ENCODE measurements around the gene PM20D2.

PM20D2 gene

DNA sequence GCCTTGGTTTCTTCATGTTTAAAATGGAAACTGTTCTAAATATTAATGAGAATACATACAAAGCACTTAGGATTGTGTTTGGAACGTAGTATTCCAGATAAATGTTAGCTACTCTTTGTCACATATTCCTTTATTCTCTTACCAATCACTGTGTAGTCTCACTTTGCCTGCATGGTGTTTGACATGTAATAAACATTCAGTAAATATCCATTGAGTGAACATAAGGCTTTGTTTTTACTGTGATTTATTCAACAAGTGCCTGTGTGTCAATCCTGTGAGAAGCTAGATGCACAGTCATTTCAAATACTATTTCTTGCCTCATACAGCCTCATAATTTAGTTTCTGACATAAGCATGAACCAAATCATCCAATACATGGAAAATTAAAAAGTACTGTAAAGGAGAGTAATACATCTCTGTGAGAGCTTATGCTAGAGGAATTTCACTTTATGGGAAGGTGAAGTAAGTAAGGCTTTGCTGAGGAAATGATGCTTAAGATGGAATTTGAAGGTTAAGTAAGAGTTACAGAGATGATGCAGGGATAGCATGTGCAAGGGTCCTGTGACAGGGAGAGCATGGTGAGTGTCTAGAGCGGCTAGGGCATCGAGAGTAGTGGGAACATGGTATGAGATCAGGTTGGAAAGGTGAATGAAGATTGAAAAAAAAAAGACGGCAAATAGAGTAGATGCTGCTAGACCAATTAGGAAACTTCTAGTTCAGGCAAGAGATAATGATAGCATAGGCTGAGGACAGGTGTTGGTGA is 14.7 kb downstream of the PM20D2 start:
- no peak for DNase-seq (ENCODE audit: extremely low spot score)
- CTCF ChIA-PET: interaction anchor here (1.4 kb wide), 1 partner anchor 10 kb away, joined by 3 read pairs; no protein-coding TSS in a partner anchor
- POLR2A ChIA-PET: no interaction called here
- TF ChIP-seq, protein P1, sequence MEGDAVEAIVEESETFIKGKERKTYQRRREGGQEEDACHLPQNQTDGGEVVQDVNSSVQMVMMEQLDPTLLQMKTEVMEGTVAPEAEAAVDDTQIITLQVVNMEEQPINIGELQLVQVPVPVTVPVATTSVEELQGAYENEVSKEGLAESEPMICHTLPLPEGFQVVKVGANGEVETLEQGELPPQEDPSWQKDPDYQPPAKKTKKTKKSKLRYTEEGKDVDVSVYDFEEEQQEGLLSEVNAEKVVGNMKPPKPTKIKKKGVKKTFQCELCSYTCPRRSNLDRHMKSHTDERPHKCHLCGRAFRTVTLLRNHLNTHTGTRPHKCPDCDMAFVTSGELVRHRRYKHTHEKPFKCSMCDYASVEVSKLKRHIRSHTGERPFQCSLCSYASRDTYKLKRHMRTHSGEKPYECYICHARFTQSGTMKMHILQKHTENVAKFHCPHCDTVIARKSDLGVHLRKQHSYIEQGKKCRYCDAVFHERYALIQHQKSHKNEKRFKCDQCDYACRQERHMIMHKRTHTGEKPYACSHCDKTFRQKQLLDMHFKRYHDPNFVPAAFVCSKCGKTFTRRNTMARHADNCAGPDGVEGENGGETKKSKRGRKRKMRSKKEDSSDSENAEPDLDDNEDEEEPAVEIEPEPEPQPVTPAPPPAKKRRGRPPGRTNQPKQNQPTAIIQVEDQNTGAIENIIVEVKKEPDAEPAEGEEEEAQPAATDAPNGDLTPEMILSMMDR (IDR thresholded peaks at IDR 0.05; ENCODE audit: control extremely low read depth, extremely low read depth, low read depth, missing control alignments): no peak

DNA sequence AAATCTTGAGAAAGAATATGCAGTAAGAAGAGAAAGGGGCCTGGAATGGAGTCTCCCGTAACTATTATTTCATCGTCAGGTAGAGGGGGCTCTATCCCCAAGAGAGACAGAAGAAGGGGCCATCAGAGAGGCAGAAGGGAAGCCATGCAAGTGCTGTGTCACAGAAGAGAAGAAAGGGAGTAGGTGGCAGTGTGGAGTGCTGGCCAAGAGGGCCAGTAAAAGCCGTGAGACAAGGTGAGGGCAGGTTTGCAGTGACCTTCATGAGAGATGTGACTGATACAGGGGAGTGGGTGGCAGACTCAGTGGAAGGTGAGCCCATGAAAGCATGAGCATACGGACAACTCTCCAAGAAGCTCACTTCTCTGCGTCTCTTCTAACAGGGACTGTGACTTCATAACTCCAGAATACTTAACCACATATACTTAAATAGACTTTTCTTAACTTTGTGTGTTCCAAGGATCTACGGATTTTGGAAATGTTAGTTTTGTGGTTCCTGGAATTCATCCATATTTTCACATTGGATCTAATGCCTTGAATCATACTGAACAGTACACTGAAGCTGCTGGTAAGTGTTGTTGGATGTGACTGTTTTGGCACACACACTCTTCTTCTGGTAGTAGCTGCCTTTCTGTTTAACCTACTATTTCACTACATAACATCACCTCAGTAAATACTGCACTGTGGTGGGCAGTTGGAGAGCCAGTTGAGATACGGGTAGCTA is 15.6 kb downstream of the PM20D2 start:
- TF ChIP-seq, protein P1 (IDR thresholded peaks at IDR 0.05; ENCODE audit: control extremely low read depth, extremely low read depth, low read depth, missing control alignments): no peak
- no peak for DNase-seq (ENCODE audit: extremely low spot score)
- POLR2A ChIA-PET: no interaction called here
- CTCF ChIA-PET: interaction anchor here (0.8 to 1.6 kb wide), 5 partner anchors 15 to 282 kb away, joined by 3 read pairs; no protein-coding TSS in a partner anchor

DNA sequence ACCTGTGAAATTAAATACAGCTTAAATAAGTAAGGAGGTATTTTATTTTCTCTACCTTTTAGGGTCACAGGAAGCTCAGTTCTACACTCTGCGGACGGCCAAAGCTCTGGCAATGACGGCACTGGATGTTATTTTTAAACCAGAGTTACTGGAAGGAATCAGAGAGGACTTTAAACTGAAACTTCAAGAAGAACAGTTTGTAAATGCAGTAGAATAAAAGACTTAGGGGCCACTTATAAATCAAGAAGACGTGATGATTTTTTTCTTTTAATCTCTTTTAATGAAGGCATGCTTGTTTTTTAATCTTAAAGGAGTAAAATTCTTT is 16.2 kb downstream of the PM20D2 start:
- CTCF ChIA-PET: interaction anchor here (0.8 to 1.6 kb wide), 5 partner anchors 16 to 282 kb away, joined by 3 read pairs; no protein-coding TSS in a partner anchor
- no peak for DNase-seq (ENCODE audit: extremely low spot score)
- POLR2A ChIA-PET: no interaction called here
- TF ChIP-seq, protein P1 (IDR thresholded peaks at IDR 0.05; ENCODE audit: control extremely low read depth, extremely low read depth, low read depth, missing control alignments): no peak

DNA sequence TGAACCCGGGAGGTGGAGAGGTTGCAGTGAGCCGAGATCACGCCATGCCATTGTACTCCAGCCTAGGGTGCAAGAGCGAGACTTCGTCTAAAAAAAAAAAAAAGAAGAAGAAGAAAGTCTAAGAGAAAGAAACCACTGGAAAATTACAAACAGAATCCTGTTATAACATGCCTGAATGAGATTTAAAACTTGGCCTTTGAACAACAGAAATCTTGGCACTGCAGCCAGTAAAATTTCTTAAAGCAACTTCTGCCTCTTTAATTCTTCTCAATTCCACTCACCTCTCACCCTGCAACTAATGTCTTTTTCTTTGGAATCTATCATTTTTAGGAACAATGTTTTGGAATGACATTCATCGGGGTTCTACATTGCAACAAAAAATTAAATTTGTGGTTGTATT is 26.3 kb downstream of the PM20D2 start:
- DNase-seq (ENCODE audit: extremely low spot score): no peak
- ChIA-PET CTCF (interaction anchor here (1.5 kb wide), 1 partner anchor 14 kb away, joined by 3 read pairs; no protein-coding TSS in a partner anchor), POLR2A (no interaction called here)
- TF ChIP-seq, protein P1 (IDR thresholded peaks at IDR 0.05; ENCODE audit: control extremely low read depth, extremely low read depth, low read depth, missing control alignments): no peak

DNA sequence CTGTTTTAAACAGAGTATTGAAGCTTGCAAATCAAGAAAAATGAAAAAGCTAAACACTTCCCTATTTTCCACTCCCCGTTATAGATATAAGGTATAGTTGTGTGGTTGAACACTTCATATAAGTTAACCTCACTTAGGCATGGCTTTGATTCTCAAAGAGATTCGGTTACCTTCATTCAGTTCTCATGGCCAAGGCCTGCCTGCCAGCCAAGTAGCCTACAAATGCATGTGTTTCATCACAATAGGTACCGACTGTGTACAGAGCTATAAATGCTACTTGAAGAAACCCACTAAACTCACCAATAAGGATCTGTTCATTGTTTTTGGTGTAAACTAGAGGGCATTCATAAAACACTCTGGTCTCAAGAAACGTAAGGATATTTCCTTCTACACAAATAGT is 27.8 kb downstream of the PM20D2 start:
- no peak for DNase-seq (ENCODE audit: extremely low spot score)
- TF ChIP-seq, protein P1 (IDR thresholded peaks at IDR 0.05; ENCODE audit: control extremely low read depth, extremely low read depth, low read depth, missing control alignments): no peak
- POLR2A ChIA-PET: no interaction called here
- CTCF ChIA-PET: interaction anchor here (1.0 kb wide), 1 partner anchor 41 kb away, joined by 3 read pairs; no protein-coding TSS in a partner anchor

DNA sequence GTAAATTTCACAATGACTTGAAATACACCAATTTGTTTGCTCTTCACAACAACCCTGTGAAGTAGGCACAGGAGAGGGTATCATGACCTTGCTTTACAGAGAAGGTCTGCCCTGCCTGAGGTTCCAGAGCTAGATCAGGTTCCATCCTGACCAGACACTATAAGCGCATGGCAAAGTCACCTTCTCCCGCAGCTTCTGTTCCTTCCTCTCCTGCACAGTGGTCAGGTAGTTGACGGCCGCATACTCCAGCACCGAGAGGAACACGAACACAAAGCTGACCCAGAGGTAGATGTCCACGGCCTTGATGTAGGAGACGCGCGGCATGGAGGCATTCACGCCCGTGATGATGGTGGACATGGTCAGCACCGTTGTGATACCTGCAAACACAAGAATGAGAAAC is 34.3 kb downstream of the PM20D2 start:
- POLR2A ChIA-PET: no interaction called here
- CTCF ChIA-PET: interaction anchor here (1.2 to 1.5 kb wide), 3 partner anchors 9 to 31 kb away, joined by 3 to 4 read pairs (median 3); no protein-coding TSS in a partner anchor
- TF ChIP-seq, protein P1 (IDR thresholded peaks at IDR 0.05; ENCODE audit: control extremely low read depth, extremely low read depth, low read depth, missing control alignments): no peak
- no peak for DNase-seq (ENCODE audit: extremely low spot score)
